ENCODE measurements around the gene SCAPER.

GRCh38 chr15:76931397-76932134, 26.4 kb upstream of the SCAPER start, which contains the start of gene RCN2:
- TF ChIP-seq EZH2 (IDR thresholded peaks at IDR 0.05; ENCODE audit: borderline replicate concordance, control insufficient read depth, low read depth, low read length) (no peak), POLR2AphosphoS5 (IDR thresholded peaks at IDR 0.05; ENCODE audit: low read length) (peak; percentile 89), USF2 (IDR thresholded peaks at IDR 0.05; ENCODE audit: borderline replicate concordance, low read depth, low read length) (no peak), FOS (IDR thresholded peaks at IDR 0.05; ENCODE audit: borderline replicate concordance, extremely low read depth, insufficient read length) (peak; percentile 65), MLLT1 (IDR thresholded peaks at IDR 0.05) (no peak), KDM1A (IDR thresholded peaks at IDR 0.05; ENCODE audit: borderline replicate concordance) (no peak), ELK1 (IDR thresholded peaks at IDR 0.05; ENCODE audit: low read depth, low read length) (no peak), POLR2A (IDR thresholded peaks at IDR 0.05; ENCODE audit: low read depth, low read length) (peak; percentile 92), ZNF592 (IDR thresholded peaks at IDR 0.05) (no peak)

All from GM12878 (cell line).